ENCODE results near the gene CREBL2.
"Not testable (repeated sequence)": the region's sequence is repeated elsewhere in the genome, so short reads cannot be mapped to it uniquely, and the experiment has no call there.

DNA sequence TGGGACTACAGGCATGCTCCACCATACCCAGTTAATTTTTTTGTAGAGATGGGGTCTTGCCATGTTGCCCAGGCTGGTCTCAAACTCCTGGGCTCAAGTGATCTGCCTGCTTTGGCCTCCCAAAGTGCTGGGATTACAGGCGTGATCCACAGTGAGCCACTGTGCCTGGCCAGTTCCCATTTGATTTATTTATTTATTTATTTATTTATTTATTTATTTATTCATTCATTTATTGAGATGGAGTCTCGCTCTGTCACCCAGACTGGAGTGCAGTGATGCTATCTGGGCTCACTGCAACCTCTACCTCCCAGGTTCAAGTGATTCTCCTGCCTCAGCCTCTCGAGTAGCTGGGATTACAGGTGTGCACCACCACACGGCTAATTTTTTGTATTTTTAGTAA, 41.0 kb downstream of the CREBL2 start:
- not testable (repeated sequence) for TF ChIP-seq POLR2AphosphoS5, TAF1 (IDR thresholded peaks at IDR 0.05; ENCODE audit: low read depth, low read length)
